Stimulated activated CD8-positive, alpha-beta memory T cell treated with anti-CD3 and anti-CD28 coated beads, Interleukin-7, amount 100 ng/mL, for 48 hours (primary cell): Measurements from ENCODE around the gene KIF2C.
"Not testable (repeated sequence)": the region's sequence is repeated elsewhere in the genome, so short reads cannot be mapped to it uniquely, and the experiment has no call there.

Source experiments
- DNase-seq, 2 donors: peaks; one replicate each; pipeline ENCODE4 v3.0.0-alpha.2; 2020; ENCODE audit warnings: low read depth in 1 of 2; ENCODE audit errors: extremely low read depth in 1 of 2

Gene KIF2C

DNA sequence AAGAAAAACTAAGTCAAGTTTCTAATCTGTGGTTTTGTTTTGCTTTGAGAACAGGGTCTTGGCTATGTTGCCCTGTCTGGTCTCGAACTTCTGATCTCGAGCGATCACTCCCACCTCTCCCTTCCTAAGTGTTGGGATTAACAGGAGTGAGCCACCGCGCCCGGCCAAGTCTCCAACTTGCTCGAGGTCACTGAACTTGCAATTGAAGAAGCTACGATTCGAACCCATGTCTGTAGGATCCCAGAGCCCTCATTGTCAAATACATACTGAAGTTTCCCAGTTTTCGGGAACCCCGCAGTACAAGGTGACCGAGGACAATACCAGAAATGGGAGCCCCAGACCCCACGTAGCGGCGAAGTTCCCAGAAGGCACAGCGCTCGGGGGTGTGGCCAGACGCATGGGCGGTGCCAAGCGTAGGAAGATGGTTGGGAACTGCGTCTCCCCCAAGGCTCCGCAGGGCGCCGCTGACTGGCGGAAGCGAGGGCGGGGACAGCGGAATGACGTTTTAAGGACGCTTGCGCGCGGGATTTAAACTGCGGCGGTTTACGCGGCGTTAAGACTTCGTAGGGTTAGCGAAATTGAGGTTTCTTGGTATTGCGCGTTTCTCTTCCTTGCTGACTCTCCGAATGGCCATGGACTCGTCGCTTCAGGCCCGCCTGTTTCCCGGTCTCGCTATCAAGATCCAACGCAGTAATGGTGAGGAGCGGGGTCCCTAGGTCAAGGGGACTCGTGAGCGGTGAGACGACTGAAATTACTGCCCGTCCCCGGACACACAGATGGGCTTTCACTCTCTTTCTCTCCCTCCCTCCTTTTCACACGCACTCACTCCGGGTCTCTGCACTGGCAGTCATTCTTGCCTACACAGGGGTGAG is at the start of gene KIF2C:
Gene KIF2C, plus strand, starts transcription at position 531 of the 872 bp plus-strand sequence. Its CDS starts 96 bp downstream, at position 627.
- peak; percentile 96 for DNase-seq

DNA sequence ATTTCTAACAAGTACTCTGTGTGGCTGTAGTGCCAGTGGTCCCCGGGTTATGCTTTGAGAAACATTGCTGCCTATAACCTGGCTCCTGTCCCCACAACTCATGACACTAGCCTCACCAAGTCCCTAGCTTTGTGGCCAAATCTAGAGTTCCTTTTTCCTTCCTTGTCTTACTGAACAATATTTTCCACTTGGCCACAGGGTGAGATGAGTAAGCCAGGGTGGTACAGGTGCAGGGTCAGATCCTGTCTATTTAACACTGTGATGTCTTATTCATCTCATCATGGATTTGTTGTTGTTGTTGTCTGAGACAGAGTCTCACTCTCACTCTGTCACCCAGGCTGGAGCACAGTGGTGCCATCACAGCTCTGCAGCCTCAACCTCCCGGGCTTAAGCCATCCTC is 46.5 kb upstream of the KIF2C start:
- no peak for DNase-seq

DNA sequence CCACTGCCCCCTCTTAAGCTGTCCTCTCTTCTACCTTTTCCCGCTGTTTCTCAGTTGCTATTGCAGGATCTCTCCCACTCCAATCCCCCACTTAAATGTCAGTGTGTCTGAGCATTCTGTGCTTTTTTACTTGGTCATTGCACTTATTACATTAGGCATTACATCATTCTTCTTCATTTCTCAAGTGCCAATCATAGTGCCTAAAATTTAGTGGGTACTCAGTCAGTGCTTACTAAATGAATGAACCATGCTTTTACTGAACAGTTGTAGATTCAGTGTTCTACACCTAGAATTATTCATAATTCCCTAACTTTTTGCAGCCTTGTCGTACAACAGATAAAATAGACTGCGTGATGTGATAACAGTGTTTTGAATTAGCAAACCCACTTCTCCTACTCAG is 45.7 kb upstream of the KIF2C start:
- DNase-seq: no peak

DNA sequence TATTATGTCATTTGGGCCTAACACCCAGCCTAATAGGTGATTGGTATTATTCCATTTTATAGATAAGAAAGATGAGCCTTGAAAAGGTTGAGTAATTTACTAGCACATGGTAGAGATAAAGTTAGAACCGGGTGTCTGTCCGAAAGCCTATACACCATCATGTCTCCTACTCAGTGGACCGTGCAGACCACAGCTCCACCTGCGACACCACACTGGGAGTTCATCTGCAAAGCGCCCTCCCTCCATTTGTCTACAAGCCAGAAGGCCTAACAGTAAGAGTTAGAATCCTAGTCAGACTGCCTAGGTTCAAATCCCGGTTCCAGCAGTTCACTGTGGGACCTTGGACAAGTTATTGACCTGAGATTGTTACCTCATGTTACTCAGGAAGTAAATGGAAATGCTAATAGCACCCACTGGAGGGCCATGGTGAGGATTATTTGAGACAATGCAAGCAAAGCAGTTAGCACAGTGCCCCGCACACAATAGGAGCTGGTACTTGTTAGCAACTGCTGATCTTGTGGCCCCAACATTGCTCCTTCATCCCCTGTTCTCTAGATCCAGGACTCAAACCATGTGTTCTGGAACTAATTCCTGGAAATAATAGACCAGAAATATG is 44.7 kb upstream of the KIF2C start:
- DNase-seq: no peak

DNA sequence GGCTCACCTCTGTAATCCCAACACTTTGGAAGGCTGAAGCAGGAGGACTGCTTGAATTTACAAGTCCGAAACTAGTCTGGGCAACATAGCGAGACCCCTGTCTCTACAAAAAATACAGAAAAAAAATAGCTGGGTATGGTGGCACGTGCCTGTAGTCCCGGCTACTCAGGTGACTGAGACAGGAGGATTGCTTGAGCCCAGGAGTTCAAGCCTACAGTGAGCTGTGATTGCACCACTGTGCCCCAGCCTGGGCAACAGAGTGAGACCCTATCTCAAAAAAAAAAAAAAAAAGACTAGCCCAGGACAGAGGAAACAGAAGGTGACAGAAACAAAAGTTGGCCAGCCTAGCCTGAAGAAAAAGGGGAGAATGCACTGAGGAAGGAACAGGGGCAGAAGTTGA is 44.0 kb upstream of the KIF2C start:
- no peak for DNase-seq

DNA sequence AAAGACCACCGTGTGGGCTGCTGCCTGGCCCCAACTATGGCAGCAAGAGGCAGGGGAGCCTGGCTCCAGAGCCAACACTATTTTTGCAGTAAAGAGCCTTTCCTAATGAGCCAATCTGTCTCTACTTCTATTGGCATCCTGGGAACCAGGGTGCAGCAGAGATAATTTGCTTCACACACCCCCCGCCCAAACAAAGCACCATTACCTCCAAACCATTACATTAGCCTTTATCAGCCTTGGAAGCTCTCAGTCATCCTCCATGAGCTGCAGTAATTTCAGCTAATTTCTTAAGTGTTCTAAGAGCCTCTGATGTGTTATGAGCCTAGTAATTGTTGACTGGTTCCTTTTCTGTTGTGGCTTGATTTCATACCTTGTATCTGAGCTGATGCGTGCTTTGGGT is 43.5 kb upstream of the KIF2C start:
- DNase-seq: no peak

DNA sequence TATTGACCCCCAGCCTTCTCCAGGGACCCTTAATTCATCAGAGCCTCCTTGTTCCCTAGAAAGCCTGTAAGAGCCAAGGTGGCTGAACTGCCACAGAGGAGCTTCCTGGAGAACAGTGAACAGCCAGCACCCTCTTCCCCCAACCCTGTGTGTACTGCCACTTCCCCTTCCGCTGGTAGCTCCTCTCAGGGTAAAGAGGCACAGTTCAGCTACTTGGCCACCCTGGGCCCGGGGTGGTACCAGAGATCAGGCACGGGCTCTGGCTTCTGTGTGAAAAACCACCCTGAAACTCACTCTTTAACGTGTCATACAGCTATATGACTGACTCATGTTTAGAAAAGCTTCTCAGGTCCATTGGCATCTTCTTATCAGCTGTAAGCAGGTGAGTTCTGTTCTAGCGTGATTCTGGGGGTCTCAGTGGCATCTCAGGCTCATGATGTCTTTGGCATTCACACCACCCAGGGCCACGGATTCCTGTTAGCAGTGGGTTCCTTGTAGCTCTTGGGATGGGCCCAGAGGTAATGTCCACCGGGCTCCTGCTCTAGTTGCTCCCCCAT is 42.8 kb upstream of the KIF2C start:
- DNase-seq: no peak

DNA sequence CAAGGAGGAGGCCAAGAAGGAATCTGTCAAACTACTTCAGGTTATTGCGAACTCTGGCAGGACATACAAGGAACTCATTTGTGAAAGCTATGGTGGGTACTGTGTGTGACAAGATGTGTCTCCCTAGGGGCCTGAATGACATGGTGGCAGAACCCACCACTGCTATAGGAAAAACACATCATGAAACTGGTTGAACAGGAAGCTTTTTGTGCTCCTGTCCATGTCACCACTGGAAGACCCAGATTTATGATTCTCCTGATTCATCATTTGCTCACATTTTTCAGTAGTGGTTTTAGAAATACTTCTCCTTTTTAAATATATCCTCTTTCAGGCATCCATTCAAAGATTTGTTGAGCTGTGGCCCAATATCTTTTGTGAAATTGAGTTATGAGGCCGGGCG is 41.5 kb upstream of the KIF2C start:
- no peak for DNase-seq

DNA sequence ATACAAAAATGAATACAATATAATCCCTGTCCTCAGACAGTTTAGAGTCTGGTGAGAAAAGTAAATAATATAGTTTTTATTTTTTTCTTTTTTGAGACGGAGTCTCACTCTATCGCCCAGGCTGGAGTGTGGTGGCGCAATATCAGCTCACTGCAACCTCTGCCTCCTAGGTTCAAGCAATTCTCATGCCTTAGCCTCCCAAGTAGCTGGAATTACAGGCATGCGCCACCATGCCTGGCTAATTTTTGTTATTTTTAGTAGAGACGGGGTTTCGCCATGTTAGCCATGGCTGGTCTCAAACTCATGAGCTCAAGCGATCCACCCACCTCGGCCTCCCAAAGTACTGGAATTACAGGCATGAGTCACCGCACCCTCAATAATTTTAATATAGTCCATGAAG is 40.3 kb upstream of the KIF2C start:
- DNase-seq: not testable (repeated sequence)

DNA sequence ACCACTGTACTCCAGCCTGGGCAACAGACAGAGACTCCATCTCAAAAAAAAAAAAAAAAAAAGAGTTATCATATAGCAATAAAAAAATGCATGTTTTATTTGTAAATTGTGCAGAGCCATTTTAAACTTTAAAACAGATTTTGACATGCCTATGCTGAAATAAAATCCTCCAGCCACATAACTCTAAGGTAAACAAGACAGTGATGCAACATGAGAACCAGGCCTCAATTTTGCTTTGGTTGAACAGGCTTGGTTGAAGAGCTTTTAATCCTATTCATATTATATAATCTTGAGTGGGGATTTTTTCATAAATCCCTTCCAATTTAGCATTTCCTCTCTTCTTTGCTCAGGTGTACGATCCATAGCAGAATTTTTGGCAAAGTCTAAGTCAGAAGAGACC is 39.1 kb upstream of the KIF2C start:
- DNase-seq: no peak

DNA sequence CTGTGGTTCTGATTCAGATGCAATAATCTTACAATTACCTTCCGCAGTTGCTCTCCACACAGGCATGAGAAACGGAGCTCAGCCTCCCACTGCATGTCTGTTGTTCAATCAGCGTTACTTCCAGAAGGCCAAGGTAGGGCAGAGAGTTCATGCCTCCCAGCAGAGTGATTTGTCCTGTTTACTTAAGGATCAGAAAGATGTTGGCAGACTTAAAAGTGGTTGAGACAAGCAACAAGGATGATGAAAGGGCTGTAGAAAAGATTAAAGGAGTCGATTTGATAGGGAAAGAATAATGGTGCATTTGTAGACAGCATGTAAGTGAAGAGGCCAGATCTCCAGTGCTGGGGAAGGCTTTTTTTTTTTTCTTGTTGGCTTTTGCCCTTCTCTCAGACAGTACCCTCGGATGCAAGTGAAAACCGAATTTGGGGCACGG is 38.5 kb upstream of the KIF2C start:
- DNase-seq: no peak

DNA sequence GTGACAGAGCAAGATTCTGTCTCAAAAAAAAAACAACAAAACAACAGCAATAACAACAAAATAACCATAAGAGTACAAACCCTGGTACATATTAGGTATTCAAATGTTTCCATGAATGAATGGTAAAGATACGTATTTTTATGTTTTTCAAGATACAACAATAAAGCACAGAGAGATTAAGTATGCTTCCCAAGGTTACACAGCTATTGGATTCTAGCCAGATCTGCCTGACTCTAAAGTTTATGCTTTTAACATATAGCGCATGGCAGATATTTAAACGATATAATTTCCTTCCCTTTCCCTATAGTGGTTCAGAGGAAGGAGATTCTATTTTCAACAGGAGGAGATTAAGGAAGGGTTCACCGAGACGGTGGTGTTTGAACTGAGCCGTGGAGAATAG is 34.2 kb upstream of the KIF2C start:
- no peak for DNase-seq

DNA sequence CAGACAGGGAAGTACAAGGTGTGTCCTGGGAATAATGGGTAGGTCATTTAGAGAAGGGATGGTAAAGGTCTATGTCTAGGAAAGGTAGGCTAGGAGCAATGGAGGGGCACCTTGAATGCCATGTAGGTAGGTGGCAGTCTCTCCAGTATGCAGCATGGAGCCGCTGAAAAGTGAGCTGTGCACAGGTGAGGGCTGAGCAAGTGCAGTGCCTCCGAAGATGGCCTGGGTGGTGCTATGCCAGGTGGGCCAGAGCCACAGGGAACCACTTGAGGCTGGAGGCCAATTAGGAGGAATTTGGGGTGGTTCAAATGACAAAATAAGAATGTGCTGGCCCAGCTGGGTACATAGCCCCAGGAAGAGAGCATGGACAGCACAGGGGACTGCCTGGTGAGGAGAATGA is 33.7 kb upstream of the KIF2C start:
- no peak for DNase-seq

DNA sequence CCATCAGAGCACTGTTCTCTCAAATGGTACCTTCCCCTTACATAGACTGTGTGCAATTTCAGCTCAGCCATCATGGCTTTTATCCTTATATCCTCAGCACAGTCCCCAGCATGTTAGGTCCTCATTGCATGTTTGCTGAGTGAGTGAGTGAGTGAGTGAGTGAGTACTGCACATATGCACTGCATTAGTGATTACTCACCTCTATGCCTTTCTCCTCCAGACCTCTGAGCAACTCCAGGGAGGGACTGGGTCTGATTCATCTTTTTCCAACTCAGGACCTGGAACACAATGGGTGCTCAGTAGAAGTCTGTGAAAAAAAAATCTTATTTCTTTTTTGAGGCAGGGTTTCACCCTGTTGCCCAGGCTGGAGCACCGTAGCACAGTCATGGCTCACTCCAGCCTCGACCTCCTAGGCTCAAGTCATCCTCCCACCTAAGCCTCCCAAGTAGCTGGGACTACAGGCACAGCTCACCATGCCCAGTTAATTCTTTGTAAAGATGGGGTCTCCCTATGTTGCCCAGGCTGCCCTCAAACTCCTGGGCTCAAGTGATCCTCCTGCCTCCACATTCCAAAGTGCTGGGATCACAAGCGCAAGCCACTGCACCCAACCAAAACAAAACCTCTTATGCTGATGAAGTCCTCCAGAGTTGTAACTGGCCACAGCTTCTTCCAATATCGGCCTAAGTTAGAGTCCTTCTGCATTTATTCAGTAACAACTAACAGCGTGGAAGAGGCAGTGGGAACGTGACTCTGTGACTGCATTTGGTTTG is 32.3 kb upstream of the KIF2C start:
- DNase-seq: no peak

DNA sequence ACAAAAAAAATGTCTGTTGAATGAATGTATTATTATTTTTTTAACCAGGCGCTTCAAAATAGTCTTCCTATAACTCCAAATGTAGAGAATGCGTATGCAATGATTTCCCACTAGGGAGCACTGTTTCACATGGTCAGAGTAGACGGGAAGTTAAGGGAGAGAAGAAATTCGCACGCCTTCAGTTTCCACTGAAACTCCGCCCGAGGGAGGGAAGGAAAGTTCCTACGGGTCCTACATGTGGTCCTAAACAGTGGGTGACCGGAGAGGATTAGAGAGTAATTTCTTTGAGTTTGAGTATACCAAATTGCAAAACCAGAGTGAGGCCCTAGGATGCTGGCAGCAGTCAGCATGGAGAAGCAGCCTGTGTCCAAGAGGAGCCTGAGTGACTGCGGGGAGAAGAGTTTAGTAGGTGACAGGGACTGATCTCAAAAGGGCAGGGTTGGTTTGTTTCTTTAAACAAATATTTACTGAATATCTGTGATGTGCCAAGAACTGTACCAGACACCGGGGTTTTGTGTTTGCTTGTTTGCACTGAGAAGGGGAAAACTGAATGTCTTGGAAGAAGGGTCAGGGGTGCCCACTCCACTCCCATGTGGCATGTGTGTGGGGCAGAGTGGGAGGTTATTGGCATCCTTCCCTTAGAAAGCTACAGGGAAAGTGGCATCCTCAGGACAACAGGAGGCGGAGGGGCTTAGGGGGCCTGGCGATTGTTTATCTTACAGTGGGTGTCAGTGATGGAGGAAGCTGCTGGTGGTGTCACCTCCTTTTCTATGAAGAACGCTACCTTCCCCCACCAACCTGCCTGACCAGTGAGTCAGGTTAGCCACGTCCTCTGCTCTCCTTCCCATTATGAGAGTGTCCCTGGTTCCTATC is 31.4 kb upstream of the KIF2C start:
- DNase-seq: no peak

DNA sequence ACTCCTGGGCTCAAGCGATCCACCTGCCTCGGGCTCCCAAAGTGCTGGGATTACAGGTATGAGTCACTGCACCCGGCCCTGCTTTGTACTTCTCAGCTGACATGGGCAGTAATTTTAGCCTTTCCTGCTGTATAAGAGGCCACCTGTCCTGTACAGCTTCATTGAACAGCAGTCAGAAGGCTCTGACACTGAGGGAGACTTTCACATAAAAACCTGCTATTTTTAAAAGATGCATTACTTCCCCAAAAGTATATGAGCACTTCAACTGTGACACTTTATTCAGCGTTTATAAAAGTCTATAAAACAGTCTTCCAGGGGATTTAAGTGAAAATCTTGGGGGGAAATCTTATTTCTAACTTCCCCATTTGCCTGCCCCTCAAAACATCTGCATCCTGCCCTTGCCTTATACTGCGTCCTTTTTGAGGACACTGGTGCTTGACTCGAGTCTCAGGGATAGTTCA is 26.3 kb upstream of the KIF2C start:
- no peak for DNase-seq

DNA sequence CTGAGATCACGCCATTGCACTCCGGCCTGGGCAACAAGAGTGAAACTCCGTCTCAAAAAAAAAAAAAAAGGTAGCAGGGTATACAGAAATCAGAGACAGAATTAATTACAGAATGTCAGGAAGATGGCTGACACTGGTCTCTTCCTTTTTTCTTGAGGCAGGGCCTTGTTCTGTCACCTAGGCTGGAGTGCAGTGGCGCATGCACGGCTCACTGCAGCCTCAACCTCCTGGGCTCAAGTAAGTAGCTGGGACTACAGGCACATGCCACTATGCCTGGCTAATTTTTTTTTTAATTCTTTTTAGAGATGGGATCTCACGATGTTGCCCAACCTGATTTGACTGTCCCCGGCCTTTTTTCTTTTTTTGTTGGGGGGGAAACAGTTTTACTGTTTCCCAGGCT is 25.1 kb upstream of the KIF2C start:
- no peak for DNase-seq

DNA sequence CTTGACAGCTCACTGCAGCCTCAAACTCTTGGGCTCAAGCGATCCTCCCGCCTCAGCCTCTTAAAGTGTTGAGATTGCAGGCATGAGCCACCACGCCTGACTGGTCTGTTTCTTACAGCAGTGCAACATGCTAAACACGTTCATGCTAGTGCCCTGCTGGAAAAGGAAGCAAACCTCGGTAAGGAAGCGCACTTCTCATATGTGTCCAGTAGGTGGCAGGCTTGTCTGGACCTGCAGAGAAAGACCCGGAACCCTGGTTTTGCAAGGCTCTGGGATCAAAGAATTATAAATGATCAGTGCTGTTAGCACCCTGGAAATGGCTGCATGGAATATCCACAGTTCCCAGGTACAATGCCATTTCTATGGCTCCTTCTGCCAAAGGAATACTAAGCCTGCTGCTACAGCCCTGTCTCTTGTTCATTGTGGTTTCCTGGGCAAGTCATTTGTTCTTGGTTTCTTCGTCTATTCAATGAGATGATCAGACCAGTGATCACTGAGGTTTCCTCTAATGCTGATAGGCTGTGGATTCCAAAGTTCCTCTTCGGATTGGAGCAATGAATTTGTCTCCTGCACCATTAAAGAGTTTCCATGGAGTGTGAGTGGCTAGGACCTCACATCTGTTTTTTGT is 24.6 kb upstream of the KIF2C start:
- DNase-seq: no peak

DNA sequence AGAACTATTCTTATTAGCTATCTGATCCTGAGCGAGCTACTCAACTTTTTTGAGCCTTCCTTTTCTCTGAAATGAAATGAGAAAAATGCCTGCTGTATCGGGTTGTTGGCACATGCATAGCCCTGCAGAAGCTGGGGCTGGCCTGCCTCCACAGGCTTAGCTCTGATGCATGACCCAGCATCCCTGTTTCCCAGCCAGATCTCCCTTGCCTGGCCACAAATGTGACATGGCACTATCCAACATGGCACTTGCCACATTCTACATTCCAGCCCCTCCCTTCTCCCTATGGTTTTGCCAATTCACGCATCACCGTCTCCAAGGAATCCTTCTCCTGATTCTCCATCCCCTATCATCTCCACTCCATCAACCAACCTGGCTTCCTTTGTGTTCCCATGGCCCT is 22.5 kb upstream of the KIF2C start:
- DNase-seq: no peak

DNA sequence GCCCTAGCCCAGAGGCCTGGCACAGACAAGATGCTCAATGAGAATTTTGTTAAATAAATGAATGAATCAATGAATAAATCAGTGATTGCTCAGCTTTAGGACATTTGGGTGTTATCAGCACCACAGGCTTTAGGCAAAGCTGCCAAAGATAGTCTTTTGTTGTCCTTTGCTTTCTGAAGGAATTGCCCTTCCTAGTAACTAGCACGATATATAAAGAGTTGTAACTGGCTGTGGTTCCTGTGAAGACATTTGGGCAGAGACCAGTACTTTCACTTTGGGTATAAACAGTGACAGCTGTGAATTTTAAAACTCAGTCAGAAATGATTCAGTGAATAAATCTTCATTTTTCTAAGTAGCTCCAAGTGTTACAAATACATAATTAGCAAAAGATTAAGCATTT is 22.0 kb upstream of the KIF2C start:
- no peak for DNase-seq
